KMS-11 (cell line): ENCODE results near the gene NUDCD3.

Experiments used
- H2AFZ ChIP-seq: fragments of 200-600 bp; sonication (generic); 2 replicates; pipeline ENCODE4 v1.6.1; 2016; ENCODE audit warnings: antibody characterized with exemption, mixed run types, low read depth
- H3K27ac ChIP-seq: fragments of 200-600 bp; sonication (generic); 2 replicates; pipeline ENCODE4 v1.6.1; 2016; ENCODE audit warnings: mild to moderate bottlenecking, mixed run types
- H3K27me3 ChIP-seq: fragments of 200-600 bp; sonication (generic); 2 replicates; pipeline ENCODE4 v1.6.1; 2017; ENCODE audit warnings: mild to moderate bottlenecking, low read depth, mixed run types, moderate library complexity; ENCODE audit not compliant: insufficient read depth
- H3K36me3 ChIP-seq: fragments of 200-600 bp; sonication (generic); 2 replicates; pipeline ENCODE4 v1.6.1; 2017; ENCODE audit warnings: mild to moderate bottlenecking, mixed run types; ENCODE audit not compliant: insufficient read depth
- H3K4me1 ChIP-seq: fragments of 200-600 bp; sonication (generic); 2 replicates; pipeline ENCODE4 v1.6.1; 2016; ENCODE audit warnings: mild to moderate bottlenecking, low read depth, mixed run types; ENCODE audit not compliant: poor library complexity, severe bottlenecking
- H3K4me2 ChIP-seq: fragments of 200-600 bp; sonication (generic); 2 replicates; pipeline ENCODE4 v1.7.0; 2016; ENCODE audit warnings: mild to moderate bottlenecking, mixed run types
- H3K4me3 ChIP-seq: fragments of 200-600 bp; sonication (generic); IDR thresholded peaks from 2 replicates; pipeline ENCODE4 v1.6.1; 2017; ENCODE audit warnings: low read depth, low read length, mixed read lengths; ENCODE audit not compliant: insufficient read depth
- H3K79me2 ChIP-seq: fragments of 200-600 bp; sonication (generic); 2 replicates; pipeline ENCODE4 v1.6.1; 2016; ENCODE audit warnings: low read depth, mixed run types; ENCODE audit not compliant: insufficient read depth
- H3K9ac ChIP-seq: fragments of 200-600 bp; sonication (generic); 2 replicates; pipeline ENCODE4 v1.6.1; 2016; ENCODE audit warnings: mild to moderate bottlenecking, mixed run types
- H4K20me1 ChIP-seq: fragments of 200-600 bp; sonication (generic); 2 replicates; pipeline ENCODE4 v1.6.1; 2016; ENCODE audit warnings: mild to moderate bottlenecking, mixed run types; ENCODE audit not compliant: insufficient read depth
- CTCF ChIP-seq: fragments of 200-600 bp; sonication (generic); conservative IDR thresholded peaks from 2 replicates; pipeline ENCODE4 v1.6.1; 2017; ENCODE audit warnings: low read depth, mild to moderate bottlenecking, antibody characterized with exemption, low read length, moderate library complexity, mixed read lengths

The NUDCD3 gene

DNA sequence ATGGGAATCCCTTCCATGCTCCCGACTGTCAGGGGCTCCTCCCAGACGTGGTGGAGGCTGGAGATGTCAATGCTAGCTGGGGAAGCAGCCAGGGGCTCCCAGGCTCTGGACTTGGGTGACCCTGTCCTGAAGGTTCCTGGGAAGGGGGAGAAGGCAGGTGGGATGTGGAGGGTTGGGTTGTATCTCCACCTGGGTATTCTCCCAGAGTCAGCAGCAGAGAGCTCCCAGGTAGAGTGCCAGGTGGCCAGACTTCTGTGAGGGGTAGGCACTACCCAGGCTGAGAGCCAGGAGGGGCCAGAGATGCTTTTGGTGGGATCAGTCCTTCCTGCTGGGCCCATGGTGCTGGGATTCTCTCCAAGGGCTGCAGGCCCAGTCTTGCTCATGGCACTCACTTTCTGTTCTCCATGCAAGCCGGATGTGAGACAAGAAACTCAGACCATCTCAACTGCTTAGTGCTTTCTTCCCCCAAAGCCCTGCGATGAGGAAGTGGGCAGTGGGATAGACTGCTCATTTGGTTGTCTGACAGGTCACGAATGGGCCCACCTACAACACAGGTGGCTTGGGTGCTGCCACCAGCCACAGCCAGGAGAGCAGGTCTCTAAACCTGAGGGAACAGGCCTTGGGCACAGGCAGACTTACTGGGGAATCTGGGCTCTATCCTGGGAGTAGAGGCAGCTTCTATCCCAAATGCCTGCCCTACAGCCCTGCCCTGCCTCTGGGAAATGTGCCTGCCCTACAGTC is 112.6 kb downstream of the NUDCD3 start:
- Histone ChIP-seq H3K9ac (no peak overlapping the region), H3K4me2 (no peak overlapping the region), H3K36me3 (no peaks in the 10 kb centered on the region), H3K4me1 (no peaks in the 10 kb centered on the region), H3K27ac (no peak overlapping the region), H2AFZ (no peak overlapping the region), H3K27me3 (no peaks in the 10 kb centered on the region), H3K79me2 (no peaks in the 10 kb centered on the region), H4K20me1 (no peaks in the 10 kb centered on the region), H3K4me3 (no peak overlapping the region)
- TF ChIP-seq CTCF, result no peak

DNA sequence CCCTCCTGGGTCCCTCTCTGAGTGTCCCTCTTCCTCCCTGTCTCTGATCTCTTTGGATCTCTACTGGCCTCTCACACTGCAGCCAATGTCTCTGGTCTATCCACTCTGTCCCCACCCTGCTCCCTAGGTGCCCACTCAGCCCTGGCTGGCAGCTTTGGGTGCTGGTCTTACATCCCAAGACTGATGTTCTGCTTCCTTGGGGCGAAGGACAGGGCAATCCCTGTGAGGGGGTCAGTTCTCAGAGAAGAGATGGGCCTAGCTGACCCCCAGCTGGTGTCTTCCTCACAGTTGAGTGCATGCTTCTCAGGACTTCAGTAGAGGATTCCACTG is 113.4 kb downstream of the NUDCD3 start:
- no peak for TF ChIP-seq CTCF
- Histone ChIP-seq H3K27me3 (no peaks in the 10 kb centered on the region), H3K4me3 (no peak overlapping the region), H3K79me2 (no peaks in the 10 kb centered on the region), H3K4me1 (no peaks in the 10 kb centered on the region), H3K27ac (no peak overlapping the region), H3K4me2 (no peak overlapping the region), H3K36me3 (no peaks in the 10 kb centered on the region), H2AFZ (no peak overlapping the region), H3K9ac (no peak overlapping the region), H4K20me1 (no peaks in the 10 kb centered on the region)

DNA sequence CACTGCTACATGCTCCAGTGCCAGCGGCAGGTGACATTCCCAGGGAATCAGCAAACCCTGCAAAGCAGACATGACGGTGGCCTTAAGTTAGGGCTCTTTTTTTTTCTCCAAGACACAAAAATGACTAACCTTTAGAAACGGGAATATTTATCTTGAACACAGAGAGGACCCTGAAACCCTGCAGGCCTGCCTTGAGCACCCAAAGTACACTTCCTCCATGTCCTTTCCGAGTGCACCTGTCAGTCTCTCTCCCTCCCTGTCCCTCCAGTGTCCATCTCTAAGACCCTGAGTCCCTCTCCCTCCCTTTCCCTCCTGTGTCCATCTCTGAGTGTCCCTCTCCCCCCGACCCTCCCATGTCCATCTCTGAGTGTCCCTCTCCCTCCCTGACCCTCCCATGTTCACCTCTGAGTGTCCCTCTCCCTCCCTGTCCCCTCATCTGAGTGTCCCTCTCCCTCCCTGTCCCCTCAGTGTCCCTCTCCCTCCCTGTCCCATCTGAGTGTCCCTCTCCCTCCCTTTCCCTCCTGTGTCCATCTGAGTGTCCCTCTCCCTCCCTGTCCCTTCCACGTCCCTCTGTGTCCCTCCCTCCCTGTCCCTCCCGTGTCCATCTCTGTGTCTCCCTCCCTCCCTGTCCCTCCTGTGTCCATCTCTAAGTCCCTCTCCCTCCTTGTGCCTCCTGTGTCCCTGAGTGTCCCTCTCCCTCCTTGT is 113.9 kb downstream of the NUDCD3 start:
- H3K4me2 ChIP-seq, result no peak overlapping the region
- H3K4me3 ChIP-seq, result no peak overlapping the region
- no peaks in the 10 kb centered on the region for H3K36me3 ChIP-seq
- no peak for TF ChIP-seq CTCF
- H2AFZ ChIP-seq, result no peak overlapping the region
- no peak overlapping the region for H3K9ac ChIP-seq
- no peaks in the 10 kb centered on the region for H3K27me3 ChIP-seq
- no peaks in the 10 kb centered on the region for H3K4me1 ChIP-seq
- H4K20me1 ChIP-seq, result no peaks in the 10 kb centered on the region
- H3K79me2 ChIP-seq, result no peaks in the 10 kb centered on the region
- H3K27ac ChIP-seq, result no peak overlapping the region

GRCh38 chr7:44375926-44376342 is 114.5 kb downstream of the NUDCD3 start:
- no peak for TF ChIP-seq CTCF
- Histone ChIP-seq H3K36me3 (no peaks in the 10 kb centered on the region), H3K9ac (no peak overlapping the region), H3K4me1 (no peaks in the 10 kb centered on the region), H4K20me1 (no peaks in the 10 kb centered on the region), H3K27me3 (no peaks in the 10 kb centered on the region), H3K4me3 (no peak overlapping the region), H3K79me2 (no peaks in the 10 kb centered on the region), H3K27ac (no peak overlapping the region), H2AFZ (no peak overlapping the region), H3K4me2 (no peak overlapping the region)
